ENCODE measurements around the gene DPT. TPM values are rescaled to one million over a fixed set of nuclear protein-coding genes. Genes with fewer than 3 reads are reported as not detected.

DPT gene
- total RNA-seq, 3 donors from 2014 or later (not counting 1 experiment from before 2014, with no cell fraction given): not detected

DNA sequence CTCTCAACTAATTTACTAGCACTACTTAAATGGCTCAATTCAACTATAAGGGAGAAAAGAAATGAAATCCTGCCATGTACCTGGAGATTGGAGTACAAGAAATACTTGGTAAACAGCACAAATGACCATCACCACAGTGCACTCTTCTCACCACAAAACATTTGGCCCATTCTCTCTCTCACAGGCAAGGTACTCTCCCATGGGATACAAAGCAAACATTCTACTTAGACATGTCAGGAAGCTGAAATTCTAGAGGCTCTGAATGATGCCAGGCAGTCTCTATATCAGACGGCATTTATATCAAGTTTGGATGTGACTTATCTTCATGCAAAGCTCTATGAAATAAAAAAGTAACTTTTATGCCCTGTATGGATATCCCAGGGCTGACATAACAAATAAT is 72.5 kb downstream of the DPT start:
- Mint-ChIP-seq H3K9me3 (no peaks in the 10 kb centered on the region), H3K4me3 (no peak overlapping the region), H3K27ac (no peak overlapping the region), H3K4me1 (no peaks in the 10 kb centered on the region), H3K36me3 (no peaks in the 10 kb centered on the region), H3K27me3 (ENCODE audit: low read depth in 2 of 2) (peaks cover 9 to 12% of the 10 kb centered on the region in 2 donors)
- TF ChIP-seq, protein P1, sequence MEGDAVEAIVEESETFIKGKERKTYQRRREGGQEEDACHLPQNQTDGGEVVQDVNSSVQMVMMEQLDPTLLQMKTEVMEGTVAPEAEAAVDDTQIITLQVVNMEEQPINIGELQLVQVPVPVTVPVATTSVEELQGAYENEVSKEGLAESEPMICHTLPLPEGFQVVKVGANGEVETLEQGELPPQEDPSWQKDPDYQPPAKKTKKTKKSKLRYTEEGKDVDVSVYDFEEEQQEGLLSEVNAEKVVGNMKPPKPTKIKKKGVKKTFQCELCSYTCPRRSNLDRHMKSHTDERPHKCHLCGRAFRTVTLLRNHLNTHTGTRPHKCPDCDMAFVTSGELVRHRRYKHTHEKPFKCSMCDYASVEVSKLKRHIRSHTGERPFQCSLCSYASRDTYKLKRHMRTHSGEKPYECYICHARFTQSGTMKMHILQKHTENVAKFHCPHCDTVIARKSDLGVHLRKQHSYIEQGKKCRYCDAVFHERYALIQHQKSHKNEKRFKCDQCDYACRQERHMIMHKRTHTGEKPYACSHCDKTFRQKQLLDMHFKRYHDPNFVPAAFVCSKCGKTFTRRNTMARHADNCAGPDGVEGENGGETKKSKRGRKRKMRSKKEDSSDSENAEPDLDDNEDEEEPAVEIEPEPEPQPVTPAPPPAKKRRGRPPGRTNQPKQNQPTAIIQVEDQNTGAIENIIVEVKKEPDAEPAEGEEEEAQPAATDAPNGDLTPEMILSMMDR (IDR thresholded peaks at IDR 0.05): no peak
- H3K9me3 ChIP-seq (ENCODE audit: control insufficient read depth, insufficient read depth, low read length): no peaks in the 10 kb centered on the region
- intact Hi-C loops (cut with micrococcal nuclease): no loop called here
- H3K27me3 ChIP-seq (ENCODE audit: control insufficient read depth, insufficient read depth, low read length): no peaks in the 10 kb centered on the region
- H3K4me3 ChIP-seq (ENCODE audit: low read length): no peak overlapping the region
- ATAC-seq (no peak), DNase-seq (no peak)
- 100% methylated on average over 1 of the region's 1 CpG for WGBS (ENCODE audit: insufficient coverage)
- H3K27ac ChIP-seq (ENCODE audit: low read length): no peak overlapping the region
- no peaks in the 10 kb centered on the region for H3K36me3 ChIP-seq (ENCODE audit: control insufficient read depth, insufficient read depth, low read length)
- no peaks in the 10 kb centered on the region for H3K4me1 ChIP-seq (ENCODE audit: control insufficient read depth, insufficient read depth, low read length)

DNA sequence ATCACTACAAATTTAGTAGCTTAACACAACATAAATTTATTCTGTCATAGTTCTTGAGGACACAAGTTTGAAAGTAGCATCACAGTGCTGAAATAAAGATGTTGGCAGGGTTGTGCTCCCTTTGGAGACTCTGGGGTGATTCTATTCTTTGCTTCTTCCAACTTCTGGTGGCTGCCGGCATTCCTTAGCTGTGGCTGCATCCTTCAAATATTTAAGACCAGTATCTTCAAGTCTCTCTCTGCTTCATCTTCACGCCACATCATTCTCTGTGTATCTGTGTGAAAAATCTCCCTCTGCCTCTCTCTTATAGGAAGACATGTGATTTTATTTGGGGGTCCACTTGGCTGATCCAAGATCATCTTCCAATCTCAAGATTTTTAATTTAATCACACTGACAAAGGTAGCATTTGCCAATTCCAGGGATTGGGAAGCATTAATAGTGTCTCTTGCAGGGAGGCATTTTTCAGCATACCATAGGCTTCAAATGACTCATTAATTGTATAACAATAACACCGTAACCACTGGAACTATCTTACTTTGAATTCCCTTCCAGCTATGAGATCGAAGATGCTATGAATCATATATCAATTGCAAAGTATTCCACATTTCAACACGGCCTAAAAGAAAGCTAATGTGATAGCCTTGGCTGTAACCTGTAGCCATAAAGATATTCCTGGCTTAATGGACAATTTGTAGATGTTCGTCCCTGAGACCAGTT is 74.6 kb downstream of the DPT start:
- WGBS (ENCODE audit: insufficient coverage): 96% methylated on average over 5 of the region's 6 CpGs
- no peaks in the 10 kb centered on the region for H3K4me1 Mint-ChIP-seq
- ATAC-seq: no peak

DNA sequence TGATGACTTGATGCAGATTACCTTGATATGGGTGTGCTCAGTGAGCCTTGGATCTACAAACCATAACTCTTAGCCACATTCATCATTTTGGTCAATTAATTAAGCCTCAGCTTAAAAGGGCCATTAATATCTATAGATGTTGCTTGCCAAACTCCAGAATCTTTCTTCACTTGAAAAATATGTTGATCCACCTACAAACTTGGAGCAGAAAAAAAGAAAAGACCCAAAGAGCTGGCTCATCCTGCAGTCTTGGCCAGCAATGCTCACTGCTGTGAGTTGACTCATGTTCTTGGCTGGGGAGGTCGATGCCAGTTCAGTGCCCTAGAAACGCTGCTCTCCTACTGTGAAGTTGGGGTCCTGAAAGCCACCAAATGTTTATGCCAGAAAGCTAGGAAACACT is 75.4 kb downstream of the DPT start:
- Mint-ChIP-seq H3K27ac (no peak overlapping the region), H3K4me1 (no peaks in the 10 kb centered on the region), H3K36me3 (no peaks in the 10 kb centered on the region), H3K9me3 (no peaks in the 10 kb centered on the region), H3K4me3 (no peak overlapping the region), H3K27me3 (ENCODE audit: low read depth in 2 of 2) (peaks cover 9 to 12% of the 10 kb centered on the region in 2 donors)
- 85% methylated on average over 2 of the region's 2 CpGs for WGBS (ENCODE audit: insufficient coverage)
- no peaks in the 10 kb centered on the region for H3K36me3 ChIP-seq (ENCODE audit: control insufficient read depth, insufficient read depth, low read length)
- DNase-seq: no peak
- no peaks in the 10 kb centered on the region for H3K9me3 ChIP-seq (ENCODE audit: control insufficient read depth, insufficient read depth, low read length)
- no peaks in the 10 kb centered on the region for H3K27me3 ChIP-seq (ENCODE audit: control insufficient read depth, insufficient read depth, low read length)
- TF ChIP-seq, protein P1 (IDR thresholded peaks at IDR 0.05): no peak
- no peak overlapping the region for H3K27ac ChIP-seq (ENCODE audit: low read length)
- intact Hi-C loops (cut with micrococcal nuclease): no loop called here
- ATAC-seq: no peak
- H3K4me1 ChIP-seq (ENCODE audit: control insufficient read depth, insufficient read depth, low read length): no peaks in the 10 kb centered on the region
- H3K4me3 ChIP-seq (ENCODE audit: low read length): no peak overlapping the region

More for the DNA sequence above, 74.6 kb downstream of the DPT start:
- Histone ChIP-seq H3K27me3 (ENCODE audit: control insufficient read depth, insufficient read depth, low read length) (no peaks in the 10 kb centered on the region), H3K36me3 (ENCODE audit: control insufficient read depth, insufficient read depth, low read length) (no peaks in the 10 kb centered on the region), H3K4me3 (ENCODE audit: low read length) (no peak overlapping the region), H3K27ac (ENCODE audit: low read length) (no peak overlapping the region), H3K9me3 (ENCODE audit: control insufficient read depth, insufficient read depth, low read length) (no peaks in the 10 kb centered on the region), H3K4me1 (ENCODE audit: control insufficient read depth, insufficient read depth, low read length) (no peaks in the 10 kb centered on the region)
- intact Hi-C loops (cut with micrococcal nuclease): no loop called here
- DNase-seq: no peak
- TF ChIP-seq, protein P1 (IDR thresholded peaks at IDR 0.05): no peak
- H3K27me3 Mint-ChIP-seq (ENCODE audit: low read depth in 2 of 2): peaks cover 9 to 12% of the 10 kb centered on the region in 2 donors
- H3K27ac Mint-ChIP-seq: no peak overlapping the region
- no peaks in the 10 kb centered on the region for H3K36me3 Mint-ChIP-seq
- no peak overlapping the region for H3K4me3 Mint-ChIP-seq
- H3K9me3 Mint-ChIP-seq: no peaks in the 10 kb centered on the region

DNA sequence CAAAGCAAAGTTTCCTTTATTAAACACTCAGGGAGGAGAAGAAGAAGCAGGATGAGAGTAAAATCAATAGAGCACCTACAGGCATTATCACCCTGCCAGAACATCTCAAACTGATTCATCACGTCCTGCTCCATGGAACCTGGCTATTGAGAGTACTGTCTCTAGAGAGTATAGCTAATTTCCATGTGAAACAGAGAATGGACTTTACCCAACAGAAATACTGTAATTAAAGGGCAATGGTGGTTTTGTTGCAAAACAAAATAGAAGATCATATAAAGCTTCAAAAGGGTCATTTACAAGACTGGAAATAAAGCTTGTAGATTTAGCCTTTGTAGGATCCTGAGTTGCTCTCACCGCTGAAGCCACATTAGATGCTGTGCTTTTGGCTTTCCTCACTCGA is 83.3 kb downstream of the DPT start:
- Histone ChIP-seq H3K4me3 (ENCODE audit: low read length) (no peak overlapping the region), H3K36me3 (ENCODE audit: control insufficient read depth, insufficient read depth, low read length) (no peaks in the 10 kb centered on the region), H3K27me3 (ENCODE audit: control insufficient read depth, insufficient read depth, low read length) (no peaks in the 10 kb centered on the region), H3K9me3 (ENCODE audit: control insufficient read depth, insufficient read depth, low read length) (no peaks in the 10 kb centered on the region), H3K27ac (ENCODE audit: low read length) (no peak overlapping the region), H3K4me1 (ENCODE audit: control insufficient read depth, insufficient read depth, low read length) (no peaks in the 10 kb centered on the region)
- no peak for ATAC-seq
- no peak overlapping the region for H3K4me3 Mint-ChIP-seq
- no peaks in the 10 kb centered on the region for H3K4me1 Mint-ChIP-seq
- DNase-seq: no peak
- H3K27ac Mint-ChIP-seq: no peak overlapping the region
- intact Hi-C loops (cut with micrococcal nuclease): no loop called here
- 77% methylated on average over 2 of the region's 3 CpGs for WGBS (ENCODE audit: insufficient coverage)
- H3K27me3 Mint-ChIP-seq (ENCODE audit: low read depth in 2 of 2): peaks cover 0 to 2% of the 10 kb centered on the region in 2 donors
- H3K9me3 Mint-ChIP-seq: no peaks in the 10 kb centered on the region
- H3K36me3 Mint-ChIP-seq: no peaks in the 10 kb centered on the region
- TF ChIP-seq, protein P1 (IDR thresholded peaks at IDR 0.05): no peak
